ENCODE results near the gene HSF4.

DNA sequence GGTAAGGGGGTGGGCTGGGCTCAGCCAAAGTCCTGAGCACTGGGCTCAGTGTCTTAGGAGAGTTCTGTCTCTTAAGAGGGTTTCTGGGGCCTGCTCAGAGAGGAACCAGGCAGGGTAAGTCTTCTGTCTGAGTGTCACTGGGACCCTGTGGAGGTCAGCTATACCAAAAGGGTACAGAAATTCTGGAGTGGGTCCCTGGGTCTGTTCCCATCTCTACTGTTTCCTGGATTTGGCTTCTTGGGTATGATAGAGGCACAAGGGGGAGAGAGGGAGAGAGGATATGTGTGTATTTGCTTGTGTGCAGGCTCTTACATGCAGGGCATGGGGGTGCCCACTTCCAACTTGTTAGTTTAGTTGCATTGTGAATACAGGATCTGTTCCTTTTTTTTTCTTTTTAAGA is 29.0 kb downstream of the HSF4 start:
- no peak for TF ChIP-seq POLR2A (IDR thresholded peaks at IDR 0.05; ENCODE audit: extremely low read depth, insufficient read length)
- TF ChIP-seq, protein P1, sequence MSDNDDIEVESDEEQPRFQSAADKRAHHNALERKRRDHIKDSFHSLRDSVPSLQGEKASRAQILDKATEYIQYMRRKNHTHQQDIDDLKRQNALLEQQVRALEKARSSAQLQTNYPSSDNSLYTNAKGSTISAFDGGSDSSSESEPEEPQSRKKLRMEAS (IDR thresholded peaks at IDR 0.05; ENCODE audit: low read depth, low read length): no peak
- TF ChIP-seq, protein P2, sequence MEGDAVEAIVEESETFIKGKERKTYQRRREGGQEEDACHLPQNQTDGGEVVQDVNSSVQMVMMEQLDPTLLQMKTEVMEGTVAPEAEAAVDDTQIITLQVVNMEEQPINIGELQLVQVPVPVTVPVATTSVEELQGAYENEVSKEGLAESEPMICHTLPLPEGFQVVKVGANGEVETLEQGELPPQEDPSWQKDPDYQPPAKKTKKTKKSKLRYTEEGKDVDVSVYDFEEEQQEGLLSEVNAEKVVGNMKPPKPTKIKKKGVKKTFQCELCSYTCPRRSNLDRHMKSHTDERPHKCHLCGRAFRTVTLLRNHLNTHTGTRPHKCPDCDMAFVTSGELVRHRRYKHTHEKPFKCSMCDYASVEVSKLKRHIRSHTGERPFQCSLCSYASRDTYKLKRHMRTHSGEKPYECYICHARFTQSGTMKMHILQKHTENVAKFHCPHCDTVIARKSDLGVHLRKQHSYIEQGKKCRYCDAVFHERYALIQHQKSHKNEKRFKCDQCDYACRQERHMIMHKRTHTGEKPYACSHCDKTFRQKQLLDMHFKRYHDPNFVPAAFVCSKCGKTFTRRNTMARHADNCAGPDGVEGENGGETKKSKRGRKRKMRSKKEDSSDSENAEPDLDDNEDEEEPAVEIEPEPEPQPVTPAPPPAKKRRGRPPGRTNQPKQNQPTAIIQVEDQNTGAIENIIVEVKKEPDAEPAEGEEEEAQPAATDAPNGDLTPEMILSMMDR (IDR thresholded peaks at IDR 0.05; ENCODE audit: low read depth, low read length): no peak
